Endothelial cell of umbilical vein (primary cell): ENCODE results near the gene NCKAP5. TPM values are rescaled to one million over a fixed set of nuclear protein-coding genes. Genes with fewer than 3 reads are reported as not detected.

Experiments
- BruUV-seq: library from RNA; stranded (reverse); fragments of 400-500 nt; replicated peaks from 2 replicates; lab custom pipeline; 2021; lab: Mats Ljungman, UMichigan
- CTCF ChIA-PET: fragments of 300-600, 350-600 bp; sonication (Branson Sonifier 250); formaldehyde crosslinking; loops from one replicate; lab custom pipeline; 2021; ENCODE audit warnings: antibody characterized with exemption, inconsistent platforms; lab: Charles Lee
- POLR2A ChIA-PET: fragments of 300-600, 350-600 bp; sonication (Branson Sonifier 250); formaldehyde crosslinking; loops from one replicate; lab custom pipeline; 2021; ENCODE audit warnings: antibody characterized with exemption, inconsistent platforms; lab: Charles Lee
- DNase-seq: peaks from one replicate; pipeline ENCODE4 v3.0.0-alpha.2; 2011; ENCODE audit warnings: low read depth, low spot score
- FAIRE-seq: peaks from 2 replicates; lab custom pipeline; 2011; peaks lifted over from hg19 to GRCh38; lab: Jason Lieb, UNC
- H2AFZ ChIP-seq: 2 replicates; pipeline ENCODE4 v1.6.0; 2012; ENCODE audit warnings: low read depth, low read length, control low read depth, inconsistent platforms
- H3K27ac ChIP-seq: 2 replicates; pipeline ENCODE4 v1.5.1; 2011; ENCODE audit warnings: low read depth, mild to moderate bottlenecking, control low read depth, low read length, moderate library complexity; ENCODE audit not compliant: insufficient read depth
- H3K27me3 ChIP-seq, 2 experiments: 2 replicates each; pipeline versions ENCODE4 v1.6.0 to v1.6.1; 2011; ENCODE audit warnings: low read length in 2 of 2, mixed read lengths in 1 of 2; ENCODE audit not compliant: control insufficient read depth in 2 of 2, insufficient read depth in 2 of 2
- H3K36me3 ChIP-seq, 2 experiments: 2 replicates in 1 of 2; 3 replicates in 1 of 2; pipeline ENCODE4 v1.5.1; 2011; ENCODE audit warnings: low read length in 2 of 2, mild to moderate bottlenecking in 1 of 2, moderate library complexity in 1 of 2; ENCODE audit not compliant: control insufficient read depth in 2 of 2, insufficient read depth in 2 of 2; ENCODE audit errors: extremely low read depth in 1 of 2
- H3K4me1 ChIP-seq: 3 replicates; pipeline ENCODE4 v1.5.1; 2011; ENCODE audit warnings: mild to moderate bottlenecking, low read length; ENCODE audit not compliant: control insufficient read depth, insufficient read depth; ENCODE audit errors: extremely low read depth
- H3K4me2 ChIP-seq: 2 replicates; pipeline ENCODE4 v1.6.1; 2011; ENCODE audit warnings: low read length, control low read depth, mixed read lengths; ENCODE audit not compliant: insufficient read depth
- H3K4me3 ChIP-seq, 3 experiments: fragments of 200-600 bp in 1 of 3; sonication (generic), shearing (Covaris generic) in 1 of 3; replicated peaks in 1 of 3; 2 replicates each; pipeline ENCODE4 v1.5.1; 2011 to 2016; ENCODE audit warnings: control low read depth in 3 of 3, low read length in 3 of 3, mild to moderate bottlenecking in 2 of 3, inconsistent platforms in 1 of 3, low read depth in 1 of 3, moderate library complexity in 1 of 3; ENCODE audit not compliant: insufficient read depth in 1 of 3
- H3K79me2 ChIP-seq: 2 replicates; pipeline ENCODE4 v1.6.0; 2012; ENCODE audit warnings: low read length, inconsistent platforms; ENCODE audit not compliant: control insufficient read depth, insufficient read depth
- H3K9ac ChIP-seq: replicated peaks from 2 replicates; pipeline ENCODE3; 2011; ENCODE audit warnings: low read length, control low read depth; ENCODE audit not compliant: insufficient read depth; ENCODE audit errors: extremely low read depth
- H3K9me1 ChIP-seq: replicated peaks from 3 replicates; pipeline ENCODE4 v1.6.0; 2011; ENCODE audit warnings: mild to moderate bottlenecking, low read length; ENCODE audit not compliant: control insufficient read depth, insufficient read depth; ENCODE audit errors: extremely low read depth
- H3K9me3 ChIP-seq: replicated peaks from 2 replicates; pipeline ENCODE4 v1.5.1; 2012; ENCODE audit warnings: low read length, inconsistent platforms; ENCODE audit not compliant: control insufficient read depth, insufficient read depth
- H4K20me1 ChIP-seq: replicated peaks from 2 replicates; pipeline ENCODE3; 2011; ENCODE audit warnings: mild to moderate bottlenecking, low read length; ENCODE audit not compliant: control insufficient read depth, insufficient read depth; ENCODE audit errors: extremely low read depth
- EZH2 ChIP-seq: IDR thresholded peaks from 2 replicates; pipeline ENCODE4 v1.6.1; 2012; ENCODE audit warnings: borderline replicate concordance, low read depth, mild to moderate bottlenecking, moderate library complexity, low read length, inconsistent platforms; ENCODE audit not compliant: severe bottlenecking
- FOS ChIP-seq: IDR thresholded peaks from 2 replicates; pipeline ENCODE4 v1.6.1; 2011; ENCODE audit warnings: mild to moderate bottlenecking, low read length, moderate library complexity, borderline replicate concordance; ENCODE audit not compliant: insufficient read depth
- GATA2 ChIP-seq: IDR thresholded peaks from 2 replicates; pipeline ENCODE4 v1.7.0; 2011; ENCODE audit warnings: low read depth, mild to moderate bottlenecking, moderate library complexity, mixed read lengths, low read length; ENCODE audit not compliant: insufficient read length, insufficient read depth
- JUN ChIP-seq: IDR thresholded peaks from 2 replicates; pipeline ENCODE4 v1.6.1; 2011; ENCODE audit warnings: borderline replicate concordance, low read depth; ENCODE audit not compliant: insufficient read length, insufficient read depth
- MYC ChIP-seq: IDR thresholded peaks from one replicate; pipeline ENCODE4 v1.6.1; 2011; ENCODE audit warnings: mild to moderate bottlenecking, low read depth, low read length
- POLR2A ChIP-seq: IDR thresholded peaks from 2 replicates; pipeline ENCODE4 v1.6.1; 2012; ENCODE audit warnings: low read depth, mild to moderate bottlenecking, control low read depth, low read length
- POLR2AphosphoS5 ChIP-seq: IDR thresholded peaks from 2 replicates; pipeline ENCODE4 v1.6.1; 2012; ENCODE audit warnings: low read depth, mild to moderate bottlenecking, control low read depth, low read length, moderate library complexity; ENCODE audit not compliant: insufficient read depth
- dilution Hi-C: fragments of 300-500 bp; cut with MboI; formaldehyde crosslinking; loops from one replicate; pipeline ENCODE4 v1.15.0; 2019; ENCODE audit warnings: low sequenced_read_pairs; ENCODE audit not compliant: extremely low pct_ligation_motif_present
- intact Hi-C: fragments of 100-400 bp; cut with micrococcal nuclease; formaldehyde crosslinking; loops from one replicate; pipeline ENCODE4 v1.10.0; 2022
- polyA plus RNA-seq, 4 experiments: library from polyadenylated mRNA; depleted of rRNA in 3 of 4; stranded (reverse) in 3 of 4; unstranded in 1 of 4; fragments of >200 nt; gene quantifications; 2 replicates each; pipeline versions ENCODE4 v1.2.1 to v1.2.3, GENCODE V29; 2011 to 2012; ENCODE audit warnings: missing spikeins in 1 of 4
- total RNA-seq: library from RNA; stranded (reverse); gene quantifications from 2 replicates; pipeline ENCODE4 v1.2.3, GENCODE V29; 2021
- TF ChIP-seq, protein P1 (sequence below), 2 donors: IDR thresholded peaks; 1 replicate in 1 of 2; 2 replicates in 1 of 2; pipeline ENCODE4 v1.5.1; 2011; ENCODE audit warnings: low read length in 2 of 2, mild to moderate bottlenecking in 2 of 2, moderate library complexity in 2 of 2, control low read depth in 1 of 2, inconsistent platforms in 1 of 2, low read depth in 1 of 2; ENCODE audit not compliant: insufficient read depth in 1 of 2; ENCODE audit errors: extremely low read depth in 1 of 2
- TF ChIP-seq, protein P2 (sequence below): IDR thresholded peaks from 2 replicates; pipeline ENCODE4 v1.6.1; 2011; ENCODE audit not compliant: insufficient read depth, insufficient read length

The NCKAP5 gene
- total and polyA plus RNA-seq, 2 donors (not counting 3 experiments of a cell fraction or from before 2014, with no cell fraction given): 0.47 to 3.3 TPM

DNA sequence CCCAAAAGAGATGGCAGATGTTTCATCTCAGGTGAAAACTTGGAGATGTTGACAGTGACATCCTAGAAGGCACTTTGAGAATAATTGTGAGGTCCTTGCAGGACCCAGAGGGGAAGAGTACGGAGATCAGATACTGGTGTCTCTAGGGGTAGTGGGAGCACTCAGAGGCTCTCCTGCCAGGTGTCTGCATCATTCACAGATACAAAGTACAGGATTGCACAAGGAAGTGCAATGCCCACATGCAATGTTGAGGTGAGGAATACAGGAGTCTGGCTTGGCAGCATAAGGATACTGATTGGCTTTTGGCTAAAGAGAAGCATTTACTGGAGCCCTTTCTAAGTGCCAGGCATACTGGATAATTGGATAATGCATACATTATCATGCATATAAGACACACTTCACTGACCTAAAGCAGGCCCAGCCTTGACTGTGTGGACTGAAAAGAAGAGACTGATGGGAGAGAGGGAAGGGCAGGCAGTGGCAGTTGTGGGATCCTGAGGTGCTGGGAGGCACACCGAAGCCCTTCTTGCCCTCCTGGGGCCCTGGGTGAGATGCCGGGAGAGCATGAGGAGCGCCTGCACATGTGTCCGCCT, 31.0 kb upstream of the NCKAP5 start:
- Histone ChIP-seq H3K9ac (no peak overlapping the region), H3K9me1 (no peaks in the 10 kb centered on the region), H3K79me2 (no peaks in the 10 kb centered on the region), H3K4me2 (no peak overlapping the region), H3K27me3 (no peaks in the 10 kb centered on the region), H3K27ac (no peak overlapping the region), H4K20me1 (no peaks in the 10 kb centered on the region), H2AFZ (no peak overlapping the region), H3K4me1 (no peaks in the 10 kb centered on the region), H3K4me3 (no peak overlapping the region), H3K9me3 (no peaks in the 10 kb centered on the region), H3K36me3 (no peaks in the 10 kb centered on the region)
- FAIRE-seq (no peak), DNase-seq (no peak)
- CTCF ChIA-PET: no interaction called here
- dilution Hi-C loops (no loop called here), intact Hi-C loops (no loop called here)
- BruUV-seq: no TSS peak
- TF ChIP-seq GATA2 (no peak), EZH2 (no peak), POLR2AphosphoS5 (no peak), JUN (no peak), MYC (no peak), POLR2A (no peak), FOS (no peak)
- TF ChIP-seq, protein P1, sequence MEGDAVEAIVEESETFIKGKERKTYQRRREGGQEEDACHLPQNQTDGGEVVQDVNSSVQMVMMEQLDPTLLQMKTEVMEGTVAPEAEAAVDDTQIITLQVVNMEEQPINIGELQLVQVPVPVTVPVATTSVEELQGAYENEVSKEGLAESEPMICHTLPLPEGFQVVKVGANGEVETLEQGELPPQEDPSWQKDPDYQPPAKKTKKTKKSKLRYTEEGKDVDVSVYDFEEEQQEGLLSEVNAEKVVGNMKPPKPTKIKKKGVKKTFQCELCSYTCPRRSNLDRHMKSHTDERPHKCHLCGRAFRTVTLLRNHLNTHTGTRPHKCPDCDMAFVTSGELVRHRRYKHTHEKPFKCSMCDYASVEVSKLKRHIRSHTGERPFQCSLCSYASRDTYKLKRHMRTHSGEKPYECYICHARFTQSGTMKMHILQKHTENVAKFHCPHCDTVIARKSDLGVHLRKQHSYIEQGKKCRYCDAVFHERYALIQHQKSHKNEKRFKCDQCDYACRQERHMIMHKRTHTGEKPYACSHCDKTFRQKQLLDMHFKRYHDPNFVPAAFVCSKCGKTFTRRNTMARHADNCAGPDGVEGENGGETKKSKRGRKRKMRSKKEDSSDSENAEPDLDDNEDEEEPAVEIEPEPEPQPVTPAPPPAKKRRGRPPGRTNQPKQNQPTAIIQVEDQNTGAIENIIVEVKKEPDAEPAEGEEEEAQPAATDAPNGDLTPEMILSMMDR (IDR thresholded peaks at IDR 0.05; ENCODE audit: extremely low read depth in 1 of 2, insufficient read depth in 1 of 2, low read depth in 1 of 2, low read length in 2 of 2): no peak
- TF ChIP-seq, protein P2, sequence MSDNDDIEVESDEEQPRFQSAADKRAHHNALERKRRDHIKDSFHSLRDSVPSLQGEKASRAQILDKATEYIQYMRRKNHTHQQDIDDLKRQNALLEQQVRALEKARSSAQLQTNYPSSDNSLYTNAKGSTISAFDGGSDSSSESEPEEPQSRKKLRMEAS: no peak
- POLR2A ChIA-PET: no interaction called here
